ENCODE results near the gene MEF2C. TPM values are rescaled to one million over a fixed set of nuclear protein-coding genes. Genes with fewer than 3 reads are reported as not detected.

The MEF2C gene
- total and polyA plus RNA-seq, 2 of the 13 experiments (the other 11 are each of a cell fraction or from before 2014, with no cell fraction given) = 0.02 TPM; not detected in 1

- ChIA-PET CTCF (ENCODE audit: low intra/inter-chr PET ratio, low total read pairs) (no interaction called here), POLR2A (no interaction called here)
- H3K27me3 ChIP-seq (ENCODE audit: control insufficient read depth in 1 of 2, insufficient read depth in 2 of 2, low read length in 2 of 2) = 0 out of 5 replicates have a peak, but pooled peaks cover 0 to 6% of the 10 kb centered on the region in 2 experiments
- H3K9ac ChIP-seq (ENCODE audit: insufficient read depth, low read depth, low read length) = no peak overlapping the region
- DNase-seq (ENCODE audit: low spot score) (no peak), FAIRE-seq (no peak), ATAC-seq (no peak)
- BruUV-seq (replicated peaks) = no TSS peak
- in situ Hi-C loops (cut with HindIII; ENCODE audit: extremely low pct_ligation_motif_present, low pct_unique_long_range_greater_than_20kb) = loop anchor here (10.0 kb wide), 1 partner anchor 1459 kb away; no protein-coding TSS in a partner anchor
- no peak overlapping the region for H3K4me2 ChIP-seq (ENCODE audit: low read depth, low read length)
- TF ChIP-seq ZBTB7B (CRISPR knock-in tag; IDR thresholded peaks at IDR 0.05) (no peak), ZNF850 (CRISPR knock-in tag; conservative IDR thresholded peaks at IDR 0.05) (no peak), ZBTB10 (CRISPR knock-in tag; IDR thresholded peaks at IDR 0.05; ENCODE audit: borderline replicate concordance) (no peak), ZFP36L2 (CRISPR knock-in tag; IDR thresholded peaks at IDR 0.05) (no peak), ZNF282 (IDR thresholded peaks at IDR 0.05; ENCODE audit: partially characterized antibody) (no peak), GFI1 (CRISPR knock-in tag; IDR thresholded peaks at IDR 0.05; ENCODE audit: borderline replicate concordance) (no peak), ZNF350 (CRISPR knock-in tag; IDR thresholded peaks at IDR 0.05; ENCODE audit: borderline replicate concordance, low read depth) (no peak)
- H2AFZ ChIP-seq (ENCODE audit: low read length) = no peak overlapping the region
- H3K27ac ChIP-seq (ENCODE audit: extremely low read length, insufficient read depth, low read length) = no peak overlapping the region
- no peaks in the 10 kb centered on the region for H3K79me2 ChIP-seq (ENCODE audit: insufficient read depth, low read length)
- 3% methylated on average over 3 of the region's 3 CpGs for WGBS (ENCODE audit: low lambda C conversion rate)
- H3K9me3 ChIP-seq (ENCODE audit: low read length) = no peaks in the 10 kb centered on the region
- intact Hi-C loops (cut with micrococcal nuclease; ENCODE audit: unreplicated experiment) = loop anchor here (5.0 kb wide), 1 partner anchor 587 kb away; no protein-coding TSS in a partner anchor
- H3K4me1 ChIP-seq (ENCODE audit: insufficient read depth, low read length) = no peaks in the 10 kb centered on the region
- H4K20me1 ChIP-seq (ENCODE audit: insufficient read depth, low read length) = no peaks in the 10 kb centered on the region
- no peak overlapping the region for H3K4me3 ChIP-seq (replicated peaks in 1 of 3; ENCODE audit: insufficient read depth in 1 of 3, low read depth in 2 of 3, low read length in 3 of 3)
- no peaks in the 10 kb centered on the region for H3K36me3 ChIP-seq (replicated peaks in 1 of 2; ENCODE audit: control insufficient read depth in 1 of 2, insufficient read depth in 2 of 2, low read length in 2 of 2)
These were observed 157.5 kb downstream of the MEF2C start for GRCh38 chr5:88725454-88725853.
